Retinal pigment epithelial cell (primary cell): ENCODE results near the gene HHIPL1.
A peak's percentile ranks its signal among the peaks of the same experiment; 100 is the strongest.

Experiments
- DNase-seq: peaks from one replicate; pipeline ENCODE4 v3.0.0-alpha.2; 2010; ENCODE audit warnings: low read depth
- H3K4me3 ChIP-seq: 2 replicates; pipeline ENCODE4 v1.5.1; 2011; ENCODE audit warnings: mild to moderate bottlenecking, low read length, control low read depth, moderate library complexity
- CTCF ChIP-seq: conservative IDR thresholded peaks from 2 replicates; pipeline ENCODE4 v1.5.1; 2011; ENCODE audit warnings: low read depth, low read length, control low read depth, inconsistent platforms

The HHIPL1 gene

GRCh38 chr14:99644723-99645544 lies at the start of gene HHIPL1:
Gene HHIPL1, plus strand, starts transcription at chr14:99645129. Its CDS starts 79 bp downstream, at chr14:99645208.
- no peak for DNase-seq
- no peak for TF ChIP-seq CTCF
- H3K4me3 ChIP-seq, result no peak within 1 kb of the TSS

GRCh38 chr14:99595524-99595923 lies 49.4 kb upstream of the HHIPL1 start:
- no peak for TF ChIP-seq CTCF
- no peak overlapping the region for H3K4me3 ChIP-seq
- DNase-seq, result no peak

- no peak overlapping the region for H3K4me3 ChIP-seq
- TF ChIP-seq CTCF, result no peak
- no peak for DNase-seq
These were observed 48.8 kb upstream of the HHIPL1 start for GRCh38 chr14:99596071-99596627.

- no peak for TF ChIP-seq CTCF
- H3K4me3 ChIP-seq, result no peak overlapping the region
- no peak for DNase-seq
These were observed 48.2 kb upstream of the HHIPL1 start for GRCh38 chr14:99596772-99597171.

- H3K4me3 ChIP-seq, result no peak overlapping the region
- peak; percentile 67 for DNase-seq
- TF ChIP-seq CTCF, result no peak
These were observed 46.9 kb upstream of the HHIPL1 start for GRCh38 chr14:99597911-99598600.

GRCh38 chr14:99598774-99599173 lies 46.2 kb upstream of the HHIPL1 start:
- no peak for DNase-seq
- no peak for TF ChIP-seq CTCF
- no peak overlapping the region for H3K4me3 ChIP-seq
